ENCODE data around the gene NPBWR2.

DNA sequence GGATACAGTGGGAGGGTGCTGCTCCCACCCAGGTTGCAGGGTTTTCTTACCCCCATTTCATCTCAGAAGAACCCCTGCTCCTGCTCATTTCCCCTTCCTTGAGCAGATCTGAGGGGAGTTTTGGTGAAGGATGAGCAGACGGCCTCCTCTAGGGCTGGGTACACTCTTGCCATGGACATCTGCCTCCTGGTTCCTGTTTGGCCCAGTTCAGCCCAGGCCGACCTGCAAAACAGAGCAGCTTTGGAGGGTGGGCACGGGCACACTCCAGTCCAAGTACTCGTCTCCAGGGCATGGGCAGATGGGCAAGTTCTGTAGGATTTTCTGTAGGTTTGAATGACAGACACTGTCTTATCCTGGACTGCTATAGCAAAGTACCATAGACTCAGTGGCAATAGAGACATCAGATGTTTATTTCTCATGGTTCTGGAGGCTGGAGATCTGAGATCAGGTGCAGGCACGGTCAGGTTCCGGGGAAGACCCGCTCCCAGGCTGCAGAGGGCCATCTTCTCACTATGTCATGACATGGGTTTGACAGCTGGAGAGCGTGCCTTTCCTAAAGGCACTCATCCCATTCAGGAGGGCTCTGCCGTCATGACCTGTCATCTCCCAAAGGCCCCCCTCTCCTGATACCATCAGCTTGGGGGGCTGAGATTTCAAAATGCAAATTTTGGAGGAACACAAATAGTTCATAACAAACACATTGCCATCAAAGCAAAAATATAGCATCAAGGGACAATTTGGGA, 6.2 kb downstream of the NPBWR2 start:
- TF ChIP-seq, protein P1, sequence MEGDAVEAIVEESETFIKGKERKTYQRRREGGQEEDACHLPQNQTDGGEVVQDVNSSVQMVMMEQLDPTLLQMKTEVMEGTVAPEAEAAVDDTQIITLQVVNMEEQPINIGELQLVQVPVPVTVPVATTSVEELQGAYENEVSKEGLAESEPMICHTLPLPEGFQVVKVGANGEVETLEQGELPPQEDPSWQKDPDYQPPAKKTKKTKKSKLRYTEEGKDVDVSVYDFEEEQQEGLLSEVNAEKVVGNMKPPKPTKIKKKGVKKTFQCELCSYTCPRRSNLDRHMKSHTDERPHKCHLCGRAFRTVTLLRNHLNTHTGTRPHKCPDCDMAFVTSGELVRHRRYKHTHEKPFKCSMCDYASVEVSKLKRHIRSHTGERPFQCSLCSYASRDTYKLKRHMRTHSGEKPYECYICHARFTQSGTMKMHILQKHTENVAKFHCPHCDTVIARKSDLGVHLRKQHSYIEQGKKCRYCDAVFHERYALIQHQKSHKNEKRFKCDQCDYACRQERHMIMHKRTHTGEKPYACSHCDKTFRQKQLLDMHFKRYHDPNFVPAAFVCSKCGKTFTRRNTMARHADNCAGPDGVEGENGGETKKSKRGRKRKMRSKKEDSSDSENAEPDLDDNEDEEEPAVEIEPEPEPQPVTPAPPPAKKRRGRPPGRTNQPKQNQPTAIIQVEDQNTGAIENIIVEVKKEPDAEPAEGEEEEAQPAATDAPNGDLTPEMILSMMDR (IDR thresholded peaks at IDR 0.05), result no peak
- no peak for TF ChIP-seq POLR2A (IDR thresholded peaks at IDR 0.05)
